ENCODE results near the gene ZNF609.

The ZNF609 gene

GRCh38 chr15:64460206-64460723 is at the start of gene ZNF609:
TSS of gene ZNF609 (plus strand) at chr15:64460578. CDS start at chr15:64499420, 38,842 bp downstream.
- DNase-seq (ENCODE audit: low read depth in 2 of 2), result peak; percentile 57 to 94

GRCh38 chr15:64412216-64412615 is 48.2 kb upstream of the ZNF609 start:
- DNase-seq (ENCODE audit: low read depth in 2 of 2), result no peak

GRCh38 chr15:64422697-64423096 is 37.7 kb upstream of the ZNF609 start:
- DNase-seq (ENCODE audit: low read depth in 2 of 2), result no peak

- DNase-seq (ENCODE audit: low read depth in 2 of 2), result no peak
Measured at GRCh38 chr15:64423970-64424369, 36.4 kb upstream of the ZNF609 start.

GRCh38 chr15:64425221-64425620 is 35.2 kb upstream of the ZNF609 start:
- no peak for DNase-seq (ENCODE audit: low read depth in 2 of 2)

- DNase-seq (ENCODE audit: low read depth in 2 of 2), result no peak
Measured at GRCh38 chr15:64426845-64427465, 33.4 kb upstream of the ZNF609 start.

GRCh38 chr15:64429448-64429847 is 30.9 kb upstream of the ZNF609 start:
- DNase-seq (ENCODE audit: low read depth in 2 of 2), result no peak

GRCh38 chr15:64430000-64430735 is 30.2 kb upstream of the ZNF609 start:
- peak in 1 of 2 donors; percentile 3 for DNase-seq (ENCODE audit: low read depth in 2 of 2)

GRCh38 chr15:64437982-64438381 is 22.4 kb upstream of the ZNF609 start:
- no peak for DNase-seq (ENCODE audit: low read depth in 2 of 2)

- no peak for DNase-seq (ENCODE audit: low read depth in 2 of 2)
Measured at GRCh38 chr15:64438653-64439447, 21.5 kb upstream of the ZNF609 start.

GRCh38 chr15:64441852-64442251 is 18.5 kb upstream of the ZNF609 start:
- no peak for DNase-seq (ENCODE audit: low read depth in 2 of 2)

GRCh38 chr15:64443016-64443415 is 17.4 kb upstream of the ZNF609 start:
- no peak for DNase-seq (ENCODE audit: low read depth in 2 of 2)

- no peak for DNase-seq (ENCODE audit: low read depth in 2 of 2)
Measured at GRCh38 chr15:64443747-64444621, 16.4 kb upstream of the ZNF609 start.

- no peak for DNase-seq (ENCODE audit: low read depth in 2 of 2)
Measured at GRCh38 chr15:64444836-64445235, 15.5 kb upstream of the ZNF609 start.

GRCh38 chr15:64447536-64448315 is 12.7 kb upstream of the ZNF609 start:
- DNase-seq (ENCODE audit: low read depth in 2 of 2), result no peak

GRCh38 chr15:64452988-64453688 is 7.2 kb upstream of the ZNF609 start:
- no peak for DNase-seq (ENCODE audit: low read depth in 2 of 2)

GRCh38 chr15:64453689-64454037 is 6.7 kb upstream of the ZNF609 start:
- no peak for DNase-seq (ENCODE audit: low read depth in 2 of 2)

- DNase-seq (ENCODE audit: low read depth in 2 of 2), result no peak
Measured at GRCh38 chr15:64454282-64454681, 6.1 kb upstream of the ZNF609 start.

GRCh38 chr15:64455961-64456371 is 4.4 kb upstream of the ZNF609 start:
- no peak for DNase-seq (ENCODE audit: low read depth in 2 of 2)

GRCh38 chr15:64456634-64457108 is 3.7 kb upstream of the ZNF609 start:
- DNase-seq (ENCODE audit: low read depth in 2 of 2), result no peak

Measured in stimulated activated CD4-positive, alpha-beta T cell treated with anti-CD3 and anti-CD28 coated beads, Interleukin-1b, Interleukin-23, amount 100 ng/mL, for 1 hour (primary cell).